ENCODE results near the gene VTN.

The VTN gene

DNA sequence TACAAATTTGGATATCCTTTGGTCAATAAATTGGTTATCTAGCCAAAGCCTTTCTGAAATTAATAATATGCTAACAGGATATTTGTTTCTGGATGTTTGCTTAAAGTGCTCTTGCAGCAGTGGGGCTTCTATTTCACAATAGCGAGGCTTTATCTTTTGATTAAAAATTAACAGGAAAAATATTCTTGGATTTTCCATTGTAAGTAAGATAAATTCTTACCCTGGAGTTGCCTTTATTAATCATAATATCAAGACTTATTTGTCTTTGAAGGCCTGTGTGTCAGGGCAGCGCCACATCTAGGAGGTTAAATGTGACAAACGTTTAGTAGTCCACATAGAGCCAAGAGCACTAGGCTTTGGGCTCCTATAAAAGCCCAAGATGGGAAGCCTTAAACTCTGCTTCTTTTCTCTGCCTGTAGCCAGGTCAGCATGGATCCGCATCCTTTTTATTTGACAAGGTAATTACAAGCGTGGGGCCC is 45.8 kb downstream of the VTN start:
- Mint-ChIP-seq H3K27me3 (no peaks in the 10 kb centered on the region), H3K27ac (no peak overlapping the region), H3K36me3 (peaks cover 41 to 53% of the 10 kb centered on the region in 2 donors)

DNA sequence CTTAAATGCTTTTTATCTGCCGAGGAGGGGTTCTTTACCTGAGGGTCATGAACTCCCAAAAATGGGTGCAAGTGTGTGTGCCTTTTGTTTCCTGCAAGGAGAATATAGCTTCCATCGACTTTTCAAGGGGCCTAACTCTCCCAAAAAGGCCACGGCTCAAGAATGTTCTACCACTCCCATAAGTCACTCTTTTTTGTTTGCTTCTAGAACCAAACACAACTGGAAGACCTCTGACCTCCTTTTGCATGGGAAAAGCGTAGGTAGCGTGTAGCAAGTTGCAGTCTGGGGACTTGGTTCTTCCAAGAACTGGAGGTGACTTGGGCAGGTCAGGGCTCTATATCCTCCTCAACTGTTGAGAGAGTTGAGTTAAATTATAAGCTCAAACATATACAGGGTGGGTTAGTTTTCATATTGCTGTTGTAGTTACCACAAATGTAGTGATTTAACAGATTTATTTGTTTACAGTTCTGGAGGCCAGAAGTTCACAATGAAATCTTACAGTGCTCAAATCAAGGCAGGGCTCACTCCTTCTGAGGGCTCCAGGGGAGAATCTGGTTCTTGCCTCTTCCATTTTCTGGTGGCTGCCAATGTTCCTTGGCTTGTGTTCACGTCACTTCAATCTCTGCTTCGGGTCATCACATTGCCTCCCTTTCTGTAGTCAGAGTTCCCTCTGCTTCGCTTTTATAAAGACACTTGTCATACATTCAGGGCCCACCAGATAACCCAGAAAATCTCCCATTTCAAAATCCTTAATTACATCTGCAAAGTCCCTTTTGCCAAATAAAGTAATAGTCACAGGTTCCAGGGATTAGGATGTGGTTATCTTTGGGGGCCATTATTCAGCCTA is 49.7 kb downstream of the VTN start:
- H3K27ac Mint-ChIP-seq = peak overlapping the region; percentile 91
- no peaks in the 10 kb centered on the region for H3K9me3 Mint-ChIP-seq
- no peak for DNase-seq
- H3K4me1 Mint-ChIP-seq = peaks cover 35 to 55% of the 10 kb centered on the region in 2 donors
- no peak for ATAC-seq (replicated peaks)
- H3K27me3 Mint-ChIP-seq = peaks cover 8 to 14% of the 10 kb centered on the region in 2 donors
- H3K36me3 Mint-ChIP-seq = peaks cover 31 to 51% of the 10 kb centered on the region in 2 donors
- H3K4me3 Mint-ChIP-seq = peak overlapping the region; percentile 91 to 96

More for the DNA sequence above, 45.8 kb downstream of the VTN start:
- no peak for ATAC-seq (replicated peaks)
- Mint-ChIP-seq H3K4me1 (peaks cover 21 to 40% of the 10 kb centered on the region in 2 donors), H3K9me3 (no peaks in the 10 kb centered on the region), H3K4me3 (no peak overlapping the region)
- no peak for DNase-seq

DNA sequence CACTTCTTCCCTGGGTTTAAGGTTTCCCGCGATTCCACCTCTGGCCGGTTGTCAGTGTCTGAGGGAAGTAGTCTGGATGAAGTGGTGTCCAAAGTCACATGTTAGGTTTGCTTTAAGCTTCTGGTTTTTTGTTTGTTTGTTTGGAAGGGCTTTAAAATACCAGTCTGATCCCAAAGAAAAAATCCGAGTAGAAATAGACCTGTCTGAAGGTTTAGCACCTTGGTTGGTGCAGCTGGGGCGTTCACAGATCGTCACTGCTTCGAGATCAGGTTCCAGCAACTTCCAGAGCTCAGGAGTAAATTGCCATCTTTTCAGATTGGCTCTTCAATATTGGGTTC is 50.5 kb downstream of the VTN start:
- H3K36me3 Mint-ChIP-seq = peaks cover 26 to 46% of the 10 kb centered on the region in 2 donors
- peak overlapping the region; percentile 91 to 96 for H3K4me3 Mint-ChIP-seq
- H3K9me3 Mint-ChIP-seq = no peaks in the 10 kb centered on the region
- ATAC-seq (replicated peaks) (no peak), DNase-seq (no peak)
- H3K27ac Mint-ChIP-seq = peak overlapping the region; percentile 98
- peaks cover 8 to 14% of the 10 kb centered on the region in 2 donors for H3K27me3 Mint-ChIP-seq
- H3K4me1 Mint-ChIP-seq = peaks cover 30 to 46% of the 10 kb centered on the region in 2 donors

- Mint-ChIP-seq H3K27me3 (peaks cover 8 to 14% of the 10 kb centered on the region in 2 donors), H3K27ac (peak within 1 kb of the TSS; percentile 98), H3K36me3 (peaks cover 26 to 46% of the 10 kb centered on the region in 2 donors), H3K4me1 (peaks cover 30 to 44% of the 10 kb centered on the region in 2 donors), H3K4me3 (peak within 1 kb of the TSS; percentile 91 to 96), H3K9me3 (no peaks in the 10 kb centered on the region)
- ATAC-seq (replicated peaks) (peak; percentile 97 to 98), DNase-seq (peak; percentile 94)
Observed at GRCh38 chr17:28318759-28319597, 51.1 kb downstream of the VTN start, which contains the start of gene TMEM97. Gene TMEM97 (plus strand): TSS chr17:28319200. CDS start chr17:28319240, 40 bp downstream.

DNA sequence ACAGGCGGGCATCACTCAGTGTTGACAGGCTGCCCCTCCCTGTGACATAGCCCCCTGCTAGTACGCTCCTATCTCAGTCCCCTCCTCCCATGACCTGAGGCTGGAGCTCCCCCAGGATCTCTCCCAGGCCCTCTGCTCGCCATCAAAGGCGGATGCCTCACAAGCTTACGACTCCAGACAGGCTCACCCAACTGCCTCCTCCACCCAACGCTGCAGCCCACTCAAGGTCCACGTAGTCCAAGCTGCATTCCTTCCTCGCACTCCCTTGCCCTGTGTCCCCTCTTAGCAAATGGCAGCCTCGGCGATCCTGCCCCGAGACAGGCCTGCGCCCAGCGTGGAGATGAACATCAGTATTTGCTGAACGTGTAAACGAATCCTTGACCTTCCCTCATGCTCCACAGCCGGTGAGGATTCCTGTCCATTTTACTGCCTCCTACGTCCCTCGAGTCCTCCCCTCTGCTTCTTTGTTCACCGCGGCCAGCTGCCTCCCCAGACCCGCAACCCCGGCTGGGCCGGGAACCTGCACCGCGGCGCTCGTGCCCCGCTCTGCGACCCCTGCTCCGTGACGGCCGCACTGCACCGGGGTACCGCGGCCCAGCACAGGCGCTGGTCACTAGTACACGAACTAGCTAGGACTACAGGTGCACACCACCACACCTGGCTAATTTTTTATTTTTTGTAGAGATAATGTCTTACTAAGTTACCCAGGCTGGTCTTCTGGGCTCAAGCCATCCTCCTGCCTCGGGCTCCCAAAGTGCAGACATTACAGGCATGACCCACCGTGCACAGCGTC is 51.9 kb downstream of the VTN start:
- H3K27me3 Mint-ChIP-seq = peaks cover 8 to 14% of the 10 kb centered on the region in 2 donors
- peak overlapping the region; percentile 98 for H3K27ac Mint-ChIP-seq
- ATAC-seq (replicated peaks) (peak; percentile 11 to 17), DNase-seq (no peak)
- H3K4me3 Mint-ChIP-seq = peak overlapping the region; percentile 91 to 96
- peaks cover 30 to 44% of the 10 kb centered on the region in 2 donors for H3K4me1 Mint-ChIP-seq
- peaks cover 26 to 45% of the 10 kb centered on the region in 2 donors for H3K36me3 Mint-ChIP-seq
- H3K9me3 Mint-ChIP-seq = no peaks in the 10 kb centered on the region

Data from stimulated activated naive B cell treated with anti-CD40 and anti-IgM and Interleukin-4, amounts not matched to agents 10 μg/mL and 1 μg/mL and 100 μg/mL, for 72 hours (primary cell).